Immature natural killer cell (primary cell): ENCODE data around the gene SPEM1. TPM values are rescaled to one million over a fixed set of nuclear protein-coding genes. Genes with fewer than 3 reads are reported as not detected.

ENCODE experiments used
- DNase-seq, 3 donors: peaks; one replicate each; pipeline ENCODE4 v3.0.0; 2022; ENCODE audit warnings: mixed read lengths in 1 of 3
- H3K27ac Mint-ChIP-seq, 6 donors: one replicate each; pipeline ENCODE4 v1.8.0; 2020; ENCODE audit warnings: mixed read lengths in 6 of 6, mild to moderate bottlenecking in 5 of 6, inconsistent platforms in 4 of 6, moderate library complexity in 3 of 6
- H3K27me3 Mint-ChIP-seq, 3 donors: one replicate each; pipeline ENCODE4 v1.8.0; 2020 to 2021; ENCODE audit warnings: low read depth in 3 of 3, mild to moderate bottlenecking in 3 of 3, mixed read lengths in 3 of 3, moderate library complexity in 3 of 3, inconsistent platforms in 1 of 3
- H3K36me3 Mint-ChIP-seq, 3 donors: one replicate each; pipeline ENCODE4 v1.8.0; 2020; ENCODE audit warnings: mixed read lengths in 3 of 3, inconsistent platforms in 2 of 3, mild to moderate bottlenecking in 2 of 3
- H3K4me1 Mint-ChIP-seq, 2 donors: one replicate each; pipeline ENCODE4 v1.8.0; 2020; ENCODE audit warnings: inconsistent platforms in 2 of 2, mild to moderate bottlenecking in 2 of 2, mixed read lengths in 2 of 2, moderate library complexity in 1 of 2
- H3K4me3 Mint-ChIP-seq, 5 donors: one replicate each; pipeline ENCODE4 v1.8.0; 2020; ENCODE audit warnings: mild to moderate bottlenecking in 5 of 5, mixed read lengths in 5 of 5, inconsistent platforms in 3 of 5, moderate library complexity in 3 of 5
- H3K9me3 Mint-ChIP-seq, 6 donors: one replicate each; pipeline ENCODE4 v1.8.0; 2020; ENCODE audit warnings: mild to moderate bottlenecking in 6 of 6, mixed read lengths in 6 of 6, inconsistent platforms in 4 of 6, moderate library complexity in 3 of 6
- polyA plus RNA-seq, 3 donors: library from polyadenylated mRNA; unstranded; fragments of 300-500 nt; fragmentation: Illumina TruSeq; gene quantifications; one replicate each; pipeline ENCODE4 v1.2.3, GENCODE V29; 2021

The SPEM1 gene
- polyA plus RNA-seq, 3 donors from 2014 or later: not detected

- no peaks in the 10 kb centered on the region for H3K9me3 Mint-ChIP-seq
- H3K27ac Mint-ChIP-seq: no peak overlapping the region
- no peak overlapping the region for H3K4me3 Mint-ChIP-seq
- no peaks in the 10 kb centered on the region for H3K36me3 Mint-ChIP-seq
- H3K4me1 Mint-ChIP-seq: no peaks in the 10 kb centered on the region
- H3K27me3 Mint-ChIP-seq: peaks cover 0 to 5% (median 5%) of the 10 kb centered on the region in 3 donors
- no peak for DNase-seq
These were observed 3.8 kb upstream of the SPEM1 start for GRCh38 chr17:7416323-7416722.

GRCh38 chr17:7417056-7417655 is 3.0 kb upstream of the SPEM1 start:
- H3K36me3 Mint-ChIP-seq: no peaks in the 10 kb centered on the region
- no peaks in the 10 kb centered on the region for H3K4me1 Mint-ChIP-seq
- no peak for DNase-seq
- no peak overlapping the region for H3K4me3 Mint-ChIP-seq
- H3K27me3 Mint-ChIP-seq: peaks cover 0 to 5% (median 3%) of the 10 kb centered on the region in 3 donors
- H3K27ac Mint-ChIP-seq: no peak overlapping the region
- no peaks in the 10 kb centered on the region for H3K9me3 Mint-ChIP-seq

- Mint-ChIP-seq H3K4me1 (no peaks in the 10 kb centered on the region), H3K36me3 (no peaks in the 10 kb centered on the region), H3K4me3 (no peak overlapping the region), H3K27ac (no peak overlapping the region), H3K9me3 (no peaks in the 10 kb centered on the region), H3K27me3 (peaks cover 0 to 5% (median 2%) of the 10 kb centered on the region in 3 donors)
- no peak for DNase-seq
These were observed 1.5 kb upstream of the SPEM1 start for GRCh38 chr17:7418472-7419152.

- no peaks in the 10 kb centered on the region for H3K36me3 Mint-ChIP-seq
- H3K4me3 Mint-ChIP-seq: no peak overlapping the region
- H3K9me3 Mint-ChIP-seq: no peaks in the 10 kb centered on the region
These were observed 1.1 kb downstream of the SPEM1 start for GRCh38 chr17:7421186-7421585.

GRCh38 chr17:7423679-7424078 is 3.6 kb downstream of the SPEM1 start:
- H3K4me1 Mint-ChIP-seq: no peaks in the 10 kb centered on the region
- H3K27ac Mint-ChIP-seq: no peak overlapping the region
- H3K4me3 Mint-ChIP-seq: no peak overlapping the region
- no peaks in the 10 kb centered on the region for H3K36me3 Mint-ChIP-seq
- H3K27me3 Mint-ChIP-seq: peaks cover 0 to 2% (median 0%) of the 10 kb centered on the region in 3 donors
- no peak for DNase-seq
- no peaks in the 10 kb centered on the region for H3K9me3 Mint-ChIP-seq

More at GRCh38 chr17:7421186-7421585, 1.1 kb downstream of the SPEM1 start:
- no peak for DNase-seq
- H3K4me1 Mint-ChIP-seq: no peaks in the 10 kb centered on the region
- peaks cover 0 to 3% (median 0%) of the 10 kb centered on the region in 3 donors for H3K27me3 Mint-ChIP-seq
- no peak overlapping the region for H3K27ac Mint-ChIP-seq

GRCh38 chr17:7425316-7425715 is 5.2 kb downstream of the SPEM1 start, which contains the start of gene SPEM2:
TSS of gene SPEM2 (plus strand) at chr17:7425616. CDS start at chr17:7425689, 73 bp downstream.
- no peak within 1 kb of the TSS for H3K4me3 Mint-ChIP-seq
- no peak for DNase-seq
- H3K36me3 Mint-ChIP-seq: no peaks in the 10 kb centered on the region
- H3K27me3 Mint-ChIP-seq: no peaks in the 10 kb centered on the region
- H3K4me1 Mint-ChIP-seq: no peaks in the 10 kb centered on the region
- peak within 1 kb of the TSS in 2 of 6 donors; percentile 23 to 25 for H3K27ac Mint-ChIP-seq
- H3K9me3 Mint-ChIP-seq: no peaks in the 10 kb centered on the region

GRCh38 chr17:7425756-7426155 is 5.6 kb downstream of the SPEM1 start:
- no peak for DNase-seq
- Mint-ChIP-seq H3K36me3 (no peaks in the 10 kb centered on the region), H3K4me1 (no peaks in the 10 kb centered on the region), H3K27ac (no peak overlapping the region), H3K4me3 (no peak overlapping the region), H3K27me3 (no peaks in the 10 kb centered on the region), H3K9me3 (no peaks in the 10 kb centered on the region)

- no peak overlapping the region for H3K27ac Mint-ChIP-seq
- no peaks in the 10 kb centered on the region for H3K36me3 Mint-ChIP-seq
- DNase-seq: no peak
- no peak overlapping the region for H3K4me3 Mint-ChIP-seq
- H3K27me3 Mint-ChIP-seq: peaks cover 0 to under 1% (median 0%) of the 10 kb centered on the region in 3 donors
- no peaks in the 10 kb centered on the region for H3K9me3 Mint-ChIP-seq
- H3K4me1 Mint-ChIP-seq: no peaks in the 10 kb centered on the region
These were observed 6.2 kb downstream of the SPEM1 start for GRCh38 chr17:7426203-7426863.

GRCh38 chr17:7426896-7427489 is 6.9 kb downstream of the SPEM1 start:
- Mint-ChIP-seq H3K9me3 (no peaks in the 10 kb centered on the region), H3K4me3 (no peak overlapping the region), H3K36me3 (no peaks in the 10 kb centered on the region), H3K27me3 (peaks cover 0 to 2% (median 0%) of the 10 kb centered on the region in 3 donors), H3K4me1 (no peaks in the 10 kb centered on the region), H3K27ac (no peak overlapping the region)
- DNase-seq: no peak

- no peak for DNase-seq
- no peak overlapping the region for H3K27ac Mint-ChIP-seq
These were observed 7.4 kb downstream of the SPEM1 start for GRCh38 chr17:7427549-7427948.

GRCh38 chr17:7428557-7428956 is 8.4 kb downstream of the SPEM1 start, which contains the start of gene SPEM3:
TSS of gene SPEM3 (plus strand) at chr17:7428857. CDS start at chr17:7428903, 46 bp downstream.
- H3K9me3 Mint-ChIP-seq: no peaks in the 10 kb centered on the region
- no peak within 1 kb of the TSS for H3K4me3 Mint-ChIP-seq
- H3K27ac Mint-ChIP-seq: no peak within 1 kb of the TSS
- no peak for DNase-seq
- no peaks in the 10 kb centered on the region for H3K4me1 Mint-ChIP-seq
- peaks cover 0 to 2% (median 0%) of the 10 kb centered on the region in 3 donors for H3K27me3 Mint-ChIP-seq
- no peaks in the 10 kb centered on the region for H3K36me3 Mint-ChIP-seq

More at GRCh38 chr17:7427549-7427948, 7.4 kb downstream of the SPEM1 start:
- Mint-ChIP-seq H3K36me3 (no peaks in the 10 kb centered on the region), H3K4me3 (no peak overlapping the region), H3K27me3 (peaks cover 0 to 2% (median 0%) of the 10 kb centered on the region in 3 donors), H3K9me3 (no peaks in the 10 kb centered on the region), H3K4me1 (no peaks in the 10 kb centered on the region)

GRCh38 chr17:7429722-7430121 is 9.6 kb downstream of the SPEM1 start:
- Mint-ChIP-seq H3K9me3 (no peaks in the 10 kb centered on the region), H3K36me3 (no peaks in the 10 kb centered on the region), H3K27me3 (peaks cover 0 to 2% (median 0%) of the 10 kb centered on the region in 3 donors), H3K27ac (no peak overlapping the region), H3K4me3 (no peak overlapping the region), H3K4me1 (peaks cover 0 to under 1% of the 10 kb centered on the region in 2 donors)
- DNase-seq: no peak

- Mint-ChIP-seq H3K9me3 (no peaks in the 10 kb centered on the region), H3K27me3 (peaks cover 7 to 12% (median 10%) of the 10 kb centered on the region in 3 donors), H3K27ac (no peak overlapping the region), H3K4me3 (no peak overlapping the region), H3K4me1 (peaks cover 11 to 12% of the 10 kb centered on the region in 2 donors), H3K36me3 (no peaks in the 10 kb centered on the region)
- DNase-seq: no peak
These were observed 11.1 kb downstream of the SPEM1 start for GRCh38 chr17:7431231-7431630.

GRCh38 chr17:7432296-7432695 is 12.2 kb downstream of the SPEM1 start:
- Mint-ChIP-seq H3K27me3 (peaks cover 10 to 14% (median 13%) of the 10 kb centered on the region in 3 donors), H3K4me3 (no peak overlapping the region), H3K27ac (no peak overlapping the region), H3K36me3 (no peaks in the 10 kb centered on the region), H3K9me3 (no peaks in the 10 kb centered on the region), H3K4me1 (peaks cover 18 to 21% of the 10 kb centered on the region in 2 donors)
- no peak for DNase-seq
